ENCODE data around the gene ABHD18. TPM values are rescaled to one million over a fixed set of nuclear protein-coding genes. Genes with fewer than 3 reads are reported as not detected.

Gene ABHD18
- polyA plus RNA-seq, 2 of the 4 experiments (the other 2 are of a cell fraction), result 4.5 to 5.1 TPM

GRCh38 chr4:128060699-128061565 lies 95.7 kb downstream of the ABHD18 start, which contains the start of gene LARP1B (continued):
- TF ChIP-seq USF2 (IDR thresholded peaks at IDR 0.05) (no peak), KDM5A (IDR thresholded peaks at IDR 0.05) (no peak), MAFK (IDR thresholded peaks at IDR 0.05; ENCODE audit: partially characterized antibody) (no peak), PBX3 (IDR thresholded peaks at IDR 0.05) (no peak), CHD2 (IDR thresholded peaks at IDR 0.05; ENCODE audit: low read length, partially characterized antibody) (peak; percentile 76), FOSB (CRISPR knock-in tag; IDR thresholded peaks at IDR 0.05) (no peak), ZFP36 (IDR thresholded peaks at IDR 0.05; ENCODE audit: borderline replicate concordance, partially characterized antibody) (no peak), BHLHE40 (IDR thresholded peaks at IDR 0.05; ENCODE audit: low read depth, low read length) (no peak), JUN (IDR thresholded peaks at IDR 0.05) (peak in 1 of 2 experiments; percentile 69; a peak in 2 of 5 replicates), RCOR1 (IDR thresholded peaks at IDR 0.05; ENCODE audit: low read depth, low read length) (no peak), CBX2 (IDR thresholded peaks at IDR 0.05; ENCODE audit: borderline replicate concordance, low read depth) (no peak), E2F6 (IDR thresholded peaks at IDR 0.05; ENCODE audit: borderline replicate concordance, low read depth) (no peak), ZC3H11A (IDR thresholded peaks at IDR 0.05) (no peak), TP53 (CRISPR knock-in tag; IDR thresholded peaks at IDR 0.05) (peak; percentile 67; the same call in 1 of the 2 replicates), ZSCAN20 (CRISPR knock-in tag; IDR thresholded peaks at IDR 0.05) (no peak), KDM1A (IDR thresholded peaks at IDR 0.05; ENCODE audit: low read depth) (no peak), EP300 (IDR thresholded peaks at IDR 0.05) (no peak), MAZ (IDR thresholded peaks at IDR 0.05; ENCODE audit: borderline replicate concordance, low read depth, low read length) (no peak), ESRRA (IDR thresholded peaks at IDR 0.05; ENCODE audit: borderline replicate concordance, low read length) (no peak), CTCF (IDR thresholded peaks at IDR 0.05) (no peak), HMGXB4 (CRISPR knock-in tag; IDR thresholded peaks at IDR 0.05; ENCODE audit: borderline replicate concordance) (no peak), NPAS2 (CRISPR knock-in tag; IDR thresholded peaks at IDR 0.05; ENCODE audit: borderline replicate concordance) (no peak), GATA3 (IDR thresholded peaks at IDR 0.05; ENCODE audit: borderline replicate concordance) (no peak; the same call in 1 of the 2 replicates), JUNB (IDR thresholded peaks at IDR 0.05) (no peak), HES2 (IDR thresholded peaks at IDR 0.05) (no peak), MAX (IDR thresholded peaks at IDR 0.05) (peak; percentile 81), TFCP2L1 (CRISPR knock-in tag; IDR thresholded peaks at IDR 0.05) (peak; percentile 51; the same call in 1 of the 2 replicates), RARB (CRISPR knock-in tag; IDR thresholded peaks at IDR 0.05) (no peak), CBX8 (IDR thresholded peaks at IDR 0.05) (no peak), CHD4 (IDR thresholded peaks at IDR 0.05; ENCODE audit: borderline replicate concordance) (no peak), POLR2AphosphoS2 (conservative IDR thresholded peaks at IDR 0.05; ENCODE audit: low read length) (no peak), RNF2 (IDR thresholded peaks at IDR 0.05; ENCODE audit: borderline replicate concordance, low read depth) (no peak), HOXA7 (CRISPR knock-in tag; IDR thresholded peaks at IDR 0.05) (no peak), RFX5 (IDR thresholded peaks at IDR 0.05) (no peak), POLR2A (IDR thresholded peaks at IDR 0.05; ENCODE audit: low read length) (peak; percentile 78)
